Progenitor cell of endocrine pancreas (in vitro differentiated cells): ENCODE results near the gene MYO7A. TPM values are rescaled to one million over a fixed set of nuclear protein-coding genes. Genes with fewer than 3 reads are reported as not detected.

ENCODE experiments used
- DNase-seq: peaks from one replicate; pipeline ENCODE4 v3.0.0; 2021; ENCODE audit warnings: low spot score; ENCODE audit not compliant: unreplicated experiment
- H3K27ac Mint-ChIP-seq: 2 replicates; pipeline ENCODE4 v1.8.0; 2021; ENCODE audit warnings: mild to moderate bottlenecking, moderate library complexity, mixed read lengths
- H3K27me3 Mint-ChIP-seq: 2 replicates; pipeline ENCODE4 v1.8.0; 2021; ENCODE audit warnings: mixed read lengths
- H3K36me3 Mint-ChIP-seq: 2 replicates; pipeline ENCODE4 v1.8.0; 2022; ENCODE audit warnings: mixed read lengths; ENCODE audit not compliant: insufficient read depth
- H3K4me1 Mint-ChIP-seq: 2 replicates; pipeline ENCODE4 v1.8.0; 2021; ENCODE audit warnings: low read depth, mixed read lengths
- H3K4me3 Mint-ChIP-seq: 2 replicates; pipeline ENCODE4 v1.8.0; 2021; ENCODE audit warnings: low read depth, mild to moderate bottlenecking, moderate library complexity, mixed read lengths
- H3K9me3 Mint-ChIP-seq: 2 replicates; pipeline ENCODE4 v1.8.0; 2021; ENCODE audit warnings: low read depth, mixed read lengths
- CTCF ChIP-seq: fragments of 200-600 bp; sonication (generic); IDR thresholded peaks from one replicate; pipeline ENCODE4 v1.5.0; 2021; ENCODE audit warnings: antibody characterized with exemption, mild to moderate bottlenecking; ENCODE audit not compliant: unreplicated experiment
- total RNA-seq: library from RNA; stranded (reverse); gene quantifications from 2 replicates; pipeline ENCODE4 v1.2.1, GENCODE V29; 2021

The MYO7A gene
- total RNA-seq, 1 donor from 2014 or later, result 5.7 TPM

GRCh38 chr11:77207019-77207485, 79.0 kb downstream of the MYO7A start:
- TF ChIP-seq CTCF, result no peak
- Mint-ChIP-seq H3K27me3 (peaks cover 2% of the 10 kb centered on the region), H3K27ac (no peak overlapping the region), H3K4me1 (no peaks in the 10 kb centered on the region), H3K36me3 (no peaks in the 10 kb centered on the region), H3K4me3 (no peak overlapping the region), H3K9me3 (no peaks in the 10 kb centered on the region)
- DNase-seq, result no peak

GRCh38 chr11:77207618-77208313, 79.7 kb downstream of the MYO7A start:
- no peak for TF ChIP-seq CTCF
- no peak for DNase-seq
- no peak overlapping the region for H3K27ac Mint-ChIP-seq

GRCh38 chr11:77208535-77208934, 80.5 kb downstream of the MYO7A start:
- no peaks in the 10 kb centered on the region for H3K9me3 Mint-ChIP-seq
- no peaks in the 10 kb centered on the region for H3K36me3 Mint-ChIP-seq
- no peak for TF ChIP-seq CTCF
- H3K4me3 Mint-ChIP-seq, result no peak overlapping the region
- no peak overlapping the region for H3K27ac Mint-ChIP-seq
- H3K4me1 Mint-ChIP-seq, result no peaks in the 10 kb centered on the region
- DNase-seq, result no peak
- peaks cover 2% of the 10 kb centered on the region for H3K27me3 Mint-ChIP-seq

More at GRCh38 chr11:77207618-77208313, 79.7 kb downstream of the MYO7A start:
- Mint-ChIP-seq H3K4me3 (no peak overlapping the region), H3K9me3 (no peaks in the 10 kb centered on the region), H3K4me1 (no peaks in the 10 kb centered on the region), H3K36me3 (no peaks in the 10 kb centered on the region), H3K27me3 (peaks cover 2% of the 10 kb centered on the region)

- H3K36me3 Mint-ChIP-seq, result no peaks in the 10 kb centered on the region
- H3K4me3 Mint-ChIP-seq, result no peak overlapping the region
- H3K4me1 Mint-ChIP-seq, result no peaks in the 10 kb centered on the region
- peaks cover 2% of the 10 kb centered on the region for H3K27me3 Mint-ChIP-seq
- no peak for DNase-seq
- no peaks in the 10 kb centered on the region for H3K9me3 Mint-ChIP-seq
- no peak for TF ChIP-seq CTCF
- H3K27ac Mint-ChIP-seq, result peak overlapping the region; percentile 25
These were observed 81.6 kb downstream of the MYO7A start for GRCh38 chr11:77209663-77210062.

GRCh38 chr11:77211040-77211451, 83.0 kb downstream of the MYO7A start:
- Mint-ChIP-seq H3K27me3 (peaks cover 2% of the 10 kb centered on the region), H3K4me1 (no peaks in the 10 kb centered on the region), H3K27ac (no peak overlapping the region), H3K36me3 (peaks cover 3% of the 10 kb centered on the region), H3K9me3 (no peaks in the 10 kb centered on the region), H3K4me3 (no peak overlapping the region)
- no peak for TF ChIP-seq CTCF
- no peak for DNase-seq
